NCI-H1048 (cell line): ENCODE data around the gene QSOX2.

Experiments
- DNase-seq: peaks from one replicate; lab custom pipeline; 2025; lab: John Stamatoyannopoulos, UW

The QSOX2 gene

GRCh38 chr9:136264441-136265405 lies 19.1 kb upstream of the QSOX2 start:
- no peak for DNase-seq

DNA sequence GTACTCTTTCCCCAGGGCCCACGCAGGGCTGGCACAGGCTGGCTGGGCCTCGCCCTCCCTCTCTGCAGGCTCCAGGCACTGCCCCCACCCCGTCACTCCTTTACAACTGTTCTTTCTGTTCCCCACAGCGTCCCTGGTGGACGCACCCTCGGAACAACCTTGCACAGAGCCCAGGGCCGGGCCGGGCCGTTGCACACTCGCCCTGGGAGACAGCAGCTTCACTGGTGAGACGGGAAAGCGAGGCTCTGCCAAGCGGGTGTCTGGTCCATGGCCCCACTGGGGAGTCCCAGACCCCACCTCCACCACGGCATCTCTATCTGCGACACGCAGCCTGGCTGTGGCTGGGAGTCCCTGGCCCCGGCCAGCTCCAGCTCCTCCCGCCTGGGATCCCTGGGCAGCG lies 18.4 kb upstream of the QSOX2 start:
- no peak for DNase-seq

DNA sequence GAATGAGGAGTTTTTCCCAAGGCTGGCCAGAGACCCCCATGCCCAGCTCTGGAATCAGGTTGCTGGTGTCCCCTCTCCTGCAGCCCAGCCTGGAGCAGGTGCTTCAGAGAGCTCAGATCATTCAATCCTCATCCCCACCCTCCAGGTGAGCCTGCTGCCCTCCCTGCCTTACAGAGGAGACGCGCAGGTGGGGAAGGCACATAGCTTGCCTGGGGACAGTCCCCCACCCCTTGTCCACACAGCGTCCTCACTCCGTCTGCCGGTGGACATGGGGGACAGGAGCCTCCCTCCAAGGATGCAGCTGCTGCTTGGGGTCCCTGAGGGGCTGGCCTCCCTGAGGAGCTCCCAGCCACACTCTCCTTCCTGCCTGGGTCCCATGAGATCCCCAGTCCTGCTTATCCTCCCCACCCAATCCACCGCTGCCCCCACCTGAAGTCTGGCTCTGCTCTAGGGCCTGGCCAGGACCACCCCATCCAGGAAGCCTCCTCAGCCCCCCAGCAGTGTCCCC lies 17.1 kb upstream of the QSOX2 start:
- no peak for DNase-seq

GRCh38 chr9:136261686-136262430 lies 16.2 kb upstream of the QSOX2 start:
- no peak for DNase-seq

- DNase-seq, result no peak
Measured at GRCh38 chr9:136260936-136261472, 15.4 kb upstream of the QSOX2 start.

- no peak for DNase-seq
Measured at GRCh38 chr9:136260521-136260920, 14.9 kb upstream of the QSOX2 start.

DNA sequence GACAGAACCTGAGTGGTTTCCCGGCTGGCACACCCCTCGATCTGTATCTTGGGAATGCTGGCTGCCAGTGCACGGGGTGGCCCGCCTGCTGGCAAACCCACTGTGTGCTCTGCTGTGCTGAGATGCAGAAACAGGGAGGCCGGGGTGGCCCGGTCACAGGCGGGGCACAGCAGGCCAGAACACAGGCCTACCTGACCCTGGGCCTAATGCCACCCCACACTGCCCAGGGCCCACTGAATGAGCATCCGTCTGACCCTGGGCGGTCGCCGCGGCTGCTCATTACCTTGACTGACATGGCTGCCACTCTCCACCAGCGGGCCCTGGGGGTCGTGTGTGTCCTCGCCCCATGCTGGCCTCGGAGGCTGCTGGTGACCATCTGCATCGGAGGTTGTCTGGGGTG lies 14.2 kb upstream of the QSOX2 start:
- DNase-seq, result no peak

DNA sequence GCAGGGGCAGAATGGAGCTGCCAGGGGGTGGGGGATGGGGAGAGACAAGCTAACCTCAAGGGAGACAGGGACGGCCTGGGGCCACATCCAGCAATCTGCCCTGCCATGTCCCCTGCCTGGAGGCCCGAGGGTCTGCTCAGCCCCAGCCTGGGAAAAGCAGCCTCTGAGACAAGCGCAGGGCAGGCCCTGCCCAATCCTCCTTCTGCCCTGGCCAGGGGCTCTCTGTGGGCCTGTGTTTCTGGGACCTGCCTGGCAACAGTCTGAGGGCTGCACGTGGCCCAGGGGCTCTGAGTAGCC lies 13.9 kb upstream of the QSOX2 start:
- no peak for DNase-seq

- no peak for DNase-seq
Measured at GRCh38 chr9:136258786-136259516, 13.3 kb upstream of the QSOX2 start.

GRCh38 chr9:136258299-136258625 lies 12.7 kb upstream of the QSOX2 start:
- no peak for DNase-seq

DNA sequence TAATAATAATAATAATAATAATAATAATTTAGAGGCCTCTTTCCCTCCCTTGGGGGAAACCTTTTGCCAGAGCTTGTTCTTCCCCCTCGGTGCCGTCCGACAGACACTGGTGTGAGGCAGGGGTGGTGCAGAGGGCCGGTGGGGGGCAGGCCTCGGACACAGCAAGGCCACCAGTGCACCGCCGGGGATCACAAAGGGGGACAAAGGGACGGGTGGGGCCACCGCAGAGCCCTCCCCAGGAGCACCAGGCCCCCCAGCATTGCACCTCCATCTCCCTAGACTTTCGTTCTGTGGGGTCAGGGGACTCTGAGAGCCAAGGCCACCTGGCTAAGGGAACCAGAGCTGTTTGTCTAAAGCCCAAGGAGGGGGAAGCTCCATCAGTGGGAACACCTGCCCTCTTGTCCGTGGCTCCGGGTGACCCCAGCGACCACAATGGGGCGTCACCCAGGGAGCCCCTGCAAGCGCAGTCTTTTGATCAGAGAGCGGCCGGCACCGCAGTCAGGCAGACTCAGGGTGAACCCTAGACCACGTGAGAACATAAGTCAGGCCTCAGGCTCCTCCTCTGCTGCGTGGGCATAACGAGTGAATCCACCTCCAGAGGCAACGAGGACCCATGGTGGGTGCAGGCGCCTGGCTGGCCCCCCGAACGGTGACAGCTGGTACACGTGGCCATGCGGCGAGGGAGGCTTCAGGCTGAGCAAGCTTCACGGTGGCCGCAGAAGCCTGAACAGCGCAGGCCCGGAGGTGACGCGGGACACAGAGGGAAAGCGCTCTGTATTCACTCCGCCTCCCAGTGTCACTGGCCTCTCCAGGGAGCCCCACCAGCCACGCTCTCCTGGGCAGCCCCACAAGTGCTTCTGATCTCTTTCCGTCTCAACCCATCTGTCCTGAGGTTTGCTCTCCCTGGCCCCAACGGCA lies 12.0 kb upstream of the QSOX2 start:
- no peak for DNase-seq

- DNase-seq, result no peak
Measured at GRCh38 chr9:136255896-136256890, 10.6 kb upstream of the QSOX2 start.

DNA sequence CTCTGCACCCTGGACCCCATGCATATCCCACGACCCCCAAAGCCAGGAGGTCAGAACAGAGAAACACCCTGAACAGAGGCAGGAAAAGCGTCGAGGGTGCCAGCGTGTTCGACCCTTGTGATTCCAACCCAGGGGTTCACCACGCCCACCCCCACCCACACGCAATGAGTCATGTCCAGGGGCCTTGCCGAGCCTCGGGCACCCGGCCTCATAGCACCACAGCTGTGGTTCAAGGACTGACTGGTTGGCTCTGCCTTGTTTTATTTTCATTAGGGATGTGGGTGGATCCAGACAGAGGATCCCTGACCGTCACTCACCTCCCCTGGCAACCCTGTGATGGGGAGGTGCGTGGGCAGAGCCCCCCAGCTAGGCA lies 9.5 kb upstream of the QSOX2 start:
- DNase-seq, result no peak

DNA sequence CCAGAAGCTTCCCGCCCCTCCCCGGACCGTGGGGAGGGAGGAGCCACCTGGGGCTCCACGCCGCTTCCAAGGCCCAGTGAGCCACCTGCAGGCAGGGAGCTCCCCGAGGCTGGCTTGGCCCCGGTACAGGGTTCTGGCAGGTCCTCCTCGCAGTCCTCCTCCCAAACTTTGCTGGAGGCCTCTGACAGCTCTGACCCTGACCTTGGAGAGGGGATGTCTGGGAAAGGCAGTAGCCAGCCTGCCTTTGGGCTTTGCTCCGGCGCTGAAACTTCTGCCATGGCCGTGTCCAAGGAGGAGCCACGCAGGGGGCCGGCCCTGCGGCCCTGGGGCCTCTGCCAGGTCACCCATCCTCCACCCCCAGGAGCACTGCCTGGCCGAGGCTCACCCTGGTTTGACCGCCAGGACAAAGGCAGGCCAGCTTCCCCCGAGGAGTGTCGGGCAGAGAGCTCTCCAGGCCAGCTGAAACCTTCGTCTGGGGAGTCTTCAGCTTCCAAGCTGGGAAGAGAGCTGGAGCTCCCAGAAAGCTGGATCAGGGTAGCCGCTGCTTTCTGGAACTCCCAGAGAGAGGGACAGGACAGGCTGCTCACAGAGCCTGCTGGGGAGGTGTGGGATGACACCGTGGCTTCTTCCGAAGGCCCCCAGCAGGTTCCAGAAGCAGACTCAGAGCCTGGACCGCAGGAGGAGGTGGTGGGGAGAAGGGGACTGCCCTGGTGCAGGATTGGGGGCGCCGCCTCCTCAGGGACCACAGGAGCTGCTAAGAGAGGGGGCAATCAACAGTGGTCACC lies 9.0 kb upstream of the QSOX2 start:
- DNase-seq, result no peak

DNA sequence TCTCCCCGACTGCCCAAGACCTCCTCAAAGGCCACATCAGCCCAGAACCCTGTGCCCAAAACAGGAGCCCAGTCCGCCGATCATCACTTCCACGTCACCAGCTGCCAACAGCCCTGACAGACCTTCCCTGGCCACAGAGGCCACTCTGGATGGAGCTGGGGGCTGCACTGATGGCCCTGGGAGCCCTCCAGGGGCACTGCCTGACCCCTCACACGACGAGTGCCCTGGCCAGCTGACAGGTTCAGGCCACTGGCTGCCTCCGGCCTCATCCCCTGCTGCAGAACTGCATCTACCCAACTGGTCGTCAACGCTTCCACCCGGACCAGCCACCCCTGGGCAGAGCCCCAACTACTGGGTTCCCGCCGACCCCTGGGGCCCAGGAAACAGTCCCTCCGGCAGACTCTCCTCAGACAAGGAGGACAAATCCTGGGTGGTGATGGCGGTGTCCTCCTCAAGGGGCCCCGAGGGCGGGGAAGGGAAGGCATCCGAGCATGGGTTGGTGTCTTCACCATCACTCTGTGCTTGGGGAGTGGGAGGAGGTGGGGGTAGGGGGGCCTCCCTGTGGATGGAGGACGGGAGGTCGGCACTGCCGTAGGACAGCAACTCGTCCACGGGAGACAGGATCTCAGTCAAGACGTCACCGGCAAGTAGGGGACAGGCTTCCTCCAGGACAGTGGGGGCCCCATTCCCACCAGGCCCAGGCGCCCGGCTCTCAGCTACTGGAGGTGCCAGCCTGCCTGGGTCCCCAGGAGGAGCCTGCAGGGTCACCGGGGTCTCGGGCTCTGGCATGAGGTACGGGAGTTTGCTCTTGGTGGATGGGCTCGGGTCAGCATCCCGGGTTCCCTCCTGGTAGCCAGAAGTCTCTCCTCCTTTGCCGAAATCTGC lies 7.9 kb upstream of the QSOX2 start:
- DNase-seq, result no peak

- no peak for DNase-seq
Measured at GRCh38 chr9:136252846-136253245, 7.2 kb upstream of the QSOX2 start.

- no peak for DNase-seq
Measured at GRCh38 chr9:136252281-136252680, 6.7 kb upstream of the QSOX2 start.
